Muscle of leg (tissue), 11 donors: ENCODE results near the gene NLRC4. TPM values are rescaled to one million over a fixed set of nuclear protein-coding genes. Genes with fewer than 3 reads are reported as not detected.
"Not testable (repeated sequence)": the region's sequence is repeated elsewhere in the genome, so short reads cannot be mapped to it uniquely, and the experiment has no call there.

Experiments
- DNase-seq: peaks from one replicate; pipeline ENCODE4 v3.0.0; 2013
- H3K27ac ChIP-seq: one replicate; pipeline ENCODE4 v1.5.1; 2013; ENCODE audit warnings: mild to moderate bottlenecking, low read length, control low read depth
- H3K27me3 ChIP-seq: one replicate; pipeline ENCODE4 v1.6.1; 2013; ENCODE audit warnings: low read length; ENCODE audit not compliant: control insufficient read depth, insufficient read depth
- H3K36me3 ChIP-seq: one replicate; pipeline ENCODE4 v1.6.1; 2013; ENCODE audit warnings: low read length; ENCODE audit not compliant: control insufficient read depth, insufficient read depth
- H3K4me1 ChIP-seq: one replicate; pipeline ENCODE4 v1.6.1; 2013; ENCODE audit warnings: low read length; ENCODE audit not compliant: control insufficient read depth, insufficient read depth
- H3K4me3 ChIP-seq: one replicate; pipeline ENCODE4 v1.5.1; 2013; ENCODE audit warnings: low read length, control low read depth
- H3K9me3 ChIP-seq: replicated peaks from 2 replicates; pipeline ENCODE4 v1.6.1; 2013; ENCODE audit warnings: low read depth, low read length; ENCODE audit not compliant: control insufficient read depth
- WGBS: methylation state at CpG from one replicate; pipeline ENCODE4 v1.1.5; 2013; ENCODE audit warnings: missing lambda C conversion rate; ENCODE audit not compliant: insufficient coverage; 5-methylcytosine and 5-hydroxymethylcytosine counted together
- polyA plus RNA-seq, 8 donors: library from polyadenylated mRNA; unstranded; fragments of 120-200 nt; gene quantifications; one replicate each; pipeline versions ENCODE4 v1.2.1 to v1.2.3, GENCODE V29; 2013; ENCODE audit warnings: inconsistent platforms in 1 of 8, low replicate concordance in 1 of 8; ENCODE audit not compliant: insufficient read length in 8 of 8, insufficient read depth in 1 of 8
- total RNA-seq: library from RNA; stranded (reverse); fragments of 120-200 nt; gene quantifications from one replicate; pipeline ENCODE4 v1.2.4, GENCODE V29; 2013

NLRC4 gene
- total and polyA plus RNA-seq, 9 donors: 0.40 to 1.1 (median 0.98) TPM

GRCh38 chr2:32277674-32278477 lies 13.2 kb upstream of the NLRC4 start, which contains the start of gene YIPF4:
YIPF4 (plus strand) TSS chr2:32277904; CDS start chr2:32278156, 252 bp downstream.
- peak; percentile 98 for DNase-seq
- H3K9me3 ChIP-seq: no peaks in the 10 kb centered on the region
- H3K4me1 ChIP-seq: peaks cover 2% of the 10 kb centered on the region
- H3K4me3 ChIP-seq: peak within 1 kb of the TSS; percentile 98
- H3K36me3 ChIP-seq: peaks cover 15% of the 10 kb centered on the region
- 0% methylated on average over 54 of the region's 59 CpGs for WGBS
- peak within 1 kb of the TSS; percentile 92 for H3K27ac ChIP-seq
- no peaks in the 10 kb centered on the region for H3K27me3 ChIP-seq

GRCh38 chr2:32277363-32277673 lies 12.6 kb upstream of the NLRC4 start:
- peak overlapping the region; percentile 81 for H3K27ac ChIP-seq
- H3K4me3 ChIP-seq: peak overlapping the region; percentile 98
- H3K4me1 ChIP-seq: peaks cover 2% of the 10 kb centered on the region
- no peaks in the 10 kb centered on the region for H3K27me3 ChIP-seq
- peaks cover 11% of the 10 kb centered on the region for H3K36me3 ChIP-seq
- 68% methylated on average over 3 of the region's 5 CpGs for WGBS
- H3K9me3 ChIP-seq: no peaks in the 10 kb centered on the region
- peak; percentile 3 for DNase-seq

GRCh38 chr2:32275790-32276189 lies 11.1 kb upstream of the NLRC4 start:
- DNase-seq, H3K27ac ChIP-seq, H3K4me3 ChIP-seq, H3K36me3 ChIP-seq, H3K27me3 ChIP-seq, H3K9me3 ChIP-seq, H3K4me1 ChIP-seq: not testable (repeated sequence)
- WGBS: no CpG with 5 or more reads among the region's 7 CpGs

- WGBS: 59% methylated on average over 2 of the region's 2 CpGs
- Histone ChIP-seq H3K27me3 (peaks cover under 1% of the 10 kb centered on the region), H3K4me1 (peaks cover 2% of the 10 kb centered on the region), H3K4me3 (no peak overlapping the region), H3K36me3 (no peaks in the 10 kb centered on the region), H3K27ac (no peak overlapping the region), H3K9me3 (no peaks in the 10 kb centered on the region)
- no peak for DNase-seq
Measured at GRCh38 chr2:32274289-32274688, 9.6 kb upstream of the NLRC4 start.

GRCh38 chr2:32272279-32272678 lies 7.6 kb upstream of the NLRC4 start:
- Histone ChIP-seq H3K27ac (no peak overlapping the region), H3K27me3 (peaks cover 3% of the 10 kb centered on the region), H3K4me3 (no peak overlapping the region), H3K9me3 (no peaks in the 10 kb centered on the region), H3K36me3 (no peaks in the 10 kb centered on the region), H3K4me1 (peaks cover 1% of the 10 kb centered on the region)
- no CpG with 5 or more reads among the region's 3 CpGs for WGBS
- no peak for DNase-seq

- WGBS: no CpG with 5 or more reads among the region's 2 CpGs
- no peaks in the 10 kb centered on the region for H3K9me3 ChIP-seq
- H3K36me3 ChIP-seq: no peaks in the 10 kb centered on the region
- no peak overlapping the region for H3K4me3 ChIP-seq
- no peak for DNase-seq
- no peaks in the 10 kb centered on the region for H3K4me1 ChIP-seq
- H3K27me3 ChIP-seq: peaks cover 3% of the 10 kb centered on the region
- no peak overlapping the region for H3K27ac ChIP-seq
Measured at GRCh38 chr2:32271063-32271462, 6.4 kb upstream of the NLRC4 start.

- no peaks in the 10 kb centered on the region for H3K36me3 ChIP-seq
- no peaks in the 10 kb centered on the region for H3K27me3 ChIP-seq
- H3K4me3 ChIP-seq: no peak overlapping the region
- no peak overlapping the region for H3K27ac ChIP-seq
- no peaks in the 10 kb centered on the region for H3K9me3 ChIP-seq
- 100% methylated on average over 1 of the region's 3 CpGs for WGBS
- H3K4me1 ChIP-seq: no peaks in the 10 kb centered on the region
- peak; percentile 66 for DNase-seq
Measured at GRCh38 chr2:32262105-32262504, 2.6 kb downstream of the NLRC4 start.

GRCh38 chr2:32260376-32260775 lies 4.3 kb downstream of the NLRC4 start:
- H3K4me1 ChIP-seq: no peaks in the 10 kb centered on the region
- H3K27me3 ChIP-seq: no peaks in the 10 kb centered on the region
- H3K27ac ChIP-seq: no peak overlapping the region
- H3K9me3 ChIP-seq: no peaks in the 10 kb centered on the region
- no peak overlapping the region for H3K4me3 ChIP-seq
- 83% methylated on average over 1 of the region's 2 CpGs for WGBS
- no peaks in the 10 kb centered on the region for H3K36me3 ChIP-seq
- DNase-seq: no peak

GRCh38 chr2:32258242-32258641 lies 6.4 kb downstream of the NLRC4 start:
- H3K27me3 ChIP-seq: no peaks in the 10 kb centered on the region
- no peak overlapping the region for H3K4me3 ChIP-seq
- no peaks in the 10 kb centered on the region for H3K9me3 ChIP-seq
- no peaks in the 10 kb centered on the region for H3K36me3 ChIP-seq
- H3K27ac ChIP-seq: no peak overlapping the region
- 84% methylated on average over 9 of the region's 13 CpGs for WGBS
- DNase-seq: no peak
- no peaks in the 10 kb centered on the region for H3K4me1 ChIP-seq

GRCh38 chr2:32250290-32250689 lies 14.4 kb downstream of the NLRC4 start:
- Histone ChIP-seq H3K27ac (no peak overlapping the region), H3K36me3 (no peaks in the 10 kb centered on the region), H3K27me3 (no peaks in the 10 kb centered on the region), H3K9me3 (no peaks in the 10 kb centered on the region), H3K4me1 (no peaks in the 10 kb centered on the region), H3K4me3 (no peak overlapping the region)
- 42% methylated on average over 7 of the region's 10 CpGs for WGBS
- no peak for DNase-seq
